GM18499 (cell line): ENCODE data around the gene GNA14.
"Not testable (repeated sequence)": the region's sequence is repeated elsewhere in the genome, so short reads cannot be mapped to it uniquely, and the experiment has no call there.

Source experiments
- ATAC-seq: cut with Tn5 transposase; IDR thresholded peaks from one replicate; pipeline ENCODE4 v1.9.1; 2021; ENCODE audit warnings: moderate number of reproducible peaks; ENCODE audit not compliant: insufficient read depth, unreplicated experiment

Gene GNA14

GRCh38 chr9:77648234-77649108, at the start of gene GNA14:
Gene GNA14 (minus strand): TSS chr9:77648322. CDS start chr9:77647793, 529 bp downstream.
- no peak for ATAC-seq

- ATAC-seq = no peak
Observed at GRCh38 chr9:77697238-77697984, 49.3 kb upstream of the GNA14 start.

- ATAC-seq = not testable (repeated sequence)
Observed at GRCh38 chr9:77690723-77691122, 42.6 kb upstream of the GNA14 start.

- not testable (repeated sequence) for ATAC-seq
Observed at GRCh38 chr9:77690119-77690518, 42.0 kb upstream of the GNA14 start.

- ATAC-seq = not testable (repeated sequence)
Observed at GRCh38 chr9:77687737-77688136, 39.6 kb upstream of the GNA14 start.

- ATAC-seq = no peak
Observed at GRCh38 chr9:77680581-77680980, 32.5 kb upstream of the GNA14 start.

- ATAC-seq = no peak
Observed at GRCh38 chr9:77679661-77680368, 31.7 kb upstream of the GNA14 start.

GRCh38 chr9:77679088-77679487, 31.0 kb upstream of the GNA14 start:
- ATAC-seq = no peak

GRCh38 chr9:77677957-77678535, 29.9 kb upstream of the GNA14 start:
- ATAC-seq = no peak

GRCh38 chr9:77677397-77677796, 29.3 kb upstream of the GNA14 start:
- ATAC-seq = no peak

GRCh38 chr9:77673941-77674791, 26.0 kb upstream of the GNA14 start:
- ATAC-seq = no peak

GRCh38 chr9:77672183-77672582, 24.1 kb upstream of the GNA14 start:
- ATAC-seq = no peak

GRCh38 chr9:77667151-77667550, 19.0 kb upstream of the GNA14 start:
- ATAC-seq = no peak

- no peak for ATAC-seq
Observed at GRCh38 chr9:77663754-77664153, 15.6 kb upstream of the GNA14 start.

- ATAC-seq = no peak
Observed at GRCh38 chr9:77661566-77662085, 13.5 kb upstream of the GNA14 start.

- ATAC-seq = no peak
Observed at GRCh38 chr9:77659926-77660325, 11.8 kb upstream of the GNA14 start.

- ATAC-seq = no peak
Observed at GRCh38 chr9:77651203-77651602, 3.1 kb upstream of the GNA14 start.

- ATAC-seq = no peak
Observed at GRCh38 chr9:77649109-77649812, 1.1 kb upstream of the GNA14 start.
